Measurements from ENCODE around the gene CES5A.
"Not testable (repeated sequence)": the region's sequence is repeated elsewhere in the genome, so short reads cannot be mapped to it uniquely, and the experiment has no call there.

The CES5A gene, protein sequence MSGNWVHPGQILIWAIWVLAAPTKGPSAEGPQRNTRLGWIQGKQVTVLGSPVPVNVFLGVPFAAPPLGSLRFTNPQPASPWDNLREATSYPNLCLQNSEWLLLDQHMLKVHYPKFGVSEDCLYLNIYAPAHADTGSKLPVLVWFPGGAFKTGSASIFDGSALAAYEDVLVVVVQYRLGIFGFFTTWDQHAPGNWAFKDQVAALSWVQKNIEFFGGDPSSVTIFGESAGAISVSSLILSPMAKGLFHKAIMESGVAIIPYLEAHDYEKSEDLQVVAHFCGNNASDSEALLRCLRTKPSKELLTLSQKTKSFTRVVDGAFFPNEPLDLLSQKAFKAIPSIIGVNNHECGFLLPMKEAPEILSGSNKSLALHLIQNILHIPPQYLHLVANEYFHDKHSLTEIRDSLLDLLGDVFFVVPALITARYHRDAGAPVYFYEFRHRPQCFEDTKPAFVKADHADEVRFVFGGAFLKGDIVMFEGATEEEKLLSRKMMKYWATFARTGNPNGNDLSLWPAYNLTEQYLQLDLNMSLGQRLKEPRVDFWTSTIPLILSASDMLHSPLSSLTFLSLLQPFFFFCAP

DNA sequence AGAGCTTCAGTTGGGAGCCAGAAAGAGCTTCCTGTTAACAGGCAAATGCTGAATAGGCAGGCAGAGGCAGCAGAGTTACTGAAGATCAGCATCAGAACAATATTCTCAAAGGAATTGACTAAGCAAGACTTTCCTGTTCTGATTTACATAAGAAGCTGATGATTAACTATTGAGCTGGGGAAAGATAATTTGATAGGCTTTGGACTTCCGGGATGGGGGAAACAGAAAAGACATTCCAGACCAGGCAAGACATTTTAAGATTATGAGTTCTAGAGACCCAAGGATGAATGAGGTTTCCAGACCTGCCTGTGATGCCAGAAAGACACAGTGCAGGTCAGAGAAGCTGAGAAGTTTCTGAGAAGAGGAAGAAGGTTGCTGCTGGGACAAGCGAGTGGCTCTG, at the start of gene CES5A:
Gene CES5A (minus strand): TSS at position 101 of the 400 bp plus-strand sequence. CDS start 152 bp downstream, outside the sequence.
- in situ Hi-C loops (cut with MboI; ENCODE audit: low sequenced_read_pairs), result no loop called here

DNA sequence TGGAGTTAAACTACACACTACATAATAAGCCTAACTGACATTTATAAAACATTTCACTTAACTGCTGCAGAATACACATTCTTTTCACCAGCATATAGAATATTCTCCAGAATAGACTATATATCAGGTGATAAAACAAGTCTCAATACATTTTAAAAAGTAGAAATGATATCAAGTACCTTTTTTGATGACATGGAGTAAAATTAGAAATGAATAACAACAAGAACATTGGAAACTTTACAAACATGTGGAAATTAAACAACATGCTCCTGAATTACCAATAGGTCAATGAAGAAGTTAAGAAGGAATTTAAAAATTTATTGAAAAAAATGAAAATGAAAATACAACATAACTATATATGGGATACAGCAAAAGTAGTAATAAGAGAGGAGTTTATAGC, 47.5 kb upstream of the CES5A start:
- in situ Hi-C loops (cut with MboI; ENCODE audit: low sequenced_read_pairs), result no loop called here

DNA sequence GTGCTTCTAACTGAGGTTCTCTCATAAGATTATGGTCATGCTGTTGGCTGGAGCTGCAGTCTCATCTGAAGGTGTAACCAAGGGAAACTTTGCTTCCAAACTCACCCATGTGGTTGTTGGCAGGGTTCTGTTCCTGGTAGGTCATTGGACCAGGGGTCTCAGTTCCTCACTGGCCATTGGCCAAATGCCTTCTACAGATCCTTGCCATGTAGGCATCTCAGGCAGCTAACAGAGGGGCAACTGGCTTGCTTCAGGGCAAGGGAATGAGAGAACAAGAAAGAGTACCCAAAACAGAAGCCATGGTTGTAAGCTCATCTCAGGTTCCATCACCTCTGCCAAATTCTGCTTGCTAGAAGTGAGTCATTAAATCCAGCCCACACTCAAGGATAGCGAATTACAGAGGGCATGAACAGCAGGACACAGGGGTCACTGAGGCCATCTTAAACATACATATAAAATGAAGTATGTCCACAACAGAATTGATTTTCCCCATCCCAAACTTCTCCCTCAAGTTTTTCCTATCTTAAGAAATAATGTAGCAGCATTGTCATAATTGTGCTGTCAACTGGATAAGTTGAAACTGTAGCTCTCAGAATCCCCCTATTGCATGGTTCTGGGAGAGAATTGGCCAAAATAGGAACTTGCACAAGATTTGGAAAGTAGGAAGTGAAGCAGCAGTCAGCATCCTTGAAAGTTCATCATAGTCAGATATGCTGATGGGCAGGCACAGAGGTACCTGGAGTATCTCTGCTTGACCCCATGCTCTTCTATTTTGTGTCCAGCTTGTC, 42.4 kb upstream of the CES5A start:
- in situ Hi-C loops (cut with MboI; ENCODE audit: low sequenced_read_pairs), result no loop called here

DNA sequence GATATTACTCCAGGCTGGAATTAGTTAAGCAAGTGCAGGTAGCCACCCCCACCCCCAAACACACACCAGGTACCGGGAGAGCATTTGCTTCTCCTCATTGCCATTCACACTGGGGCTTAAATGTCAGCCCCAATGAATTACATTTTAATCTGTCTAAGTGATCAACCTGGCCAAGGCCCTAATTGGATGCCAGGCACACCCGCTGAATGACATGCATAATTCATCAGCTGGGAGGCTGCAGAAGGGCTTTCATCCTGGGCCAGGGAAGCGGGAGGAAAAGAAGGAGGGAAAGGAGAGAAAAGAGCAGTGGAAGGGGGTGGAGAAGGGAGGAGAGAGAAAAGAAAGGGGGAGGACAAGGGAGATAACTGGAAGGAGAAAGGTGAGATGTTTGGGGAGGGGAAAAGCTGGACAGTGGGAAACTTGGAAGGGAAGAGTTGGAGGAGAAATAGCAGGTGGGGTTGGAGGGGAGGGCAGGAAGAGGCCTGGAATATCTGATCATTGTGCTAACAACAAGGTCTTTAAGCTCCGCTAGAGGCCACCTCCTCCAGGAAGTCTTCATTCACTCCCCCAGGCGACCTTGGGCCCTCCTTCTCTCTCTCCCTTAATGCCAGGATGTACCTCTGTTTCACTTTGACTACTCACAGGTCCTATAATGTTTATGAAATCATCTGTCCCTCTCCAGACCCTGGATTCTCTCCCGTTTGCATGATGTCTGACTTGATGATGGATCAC, 40.1 kb upstream of the CES5A start:
- in situ Hi-C loops (cut with MboI; ENCODE audit: low sequenced_read_pairs), result no loop called here

DNA sequence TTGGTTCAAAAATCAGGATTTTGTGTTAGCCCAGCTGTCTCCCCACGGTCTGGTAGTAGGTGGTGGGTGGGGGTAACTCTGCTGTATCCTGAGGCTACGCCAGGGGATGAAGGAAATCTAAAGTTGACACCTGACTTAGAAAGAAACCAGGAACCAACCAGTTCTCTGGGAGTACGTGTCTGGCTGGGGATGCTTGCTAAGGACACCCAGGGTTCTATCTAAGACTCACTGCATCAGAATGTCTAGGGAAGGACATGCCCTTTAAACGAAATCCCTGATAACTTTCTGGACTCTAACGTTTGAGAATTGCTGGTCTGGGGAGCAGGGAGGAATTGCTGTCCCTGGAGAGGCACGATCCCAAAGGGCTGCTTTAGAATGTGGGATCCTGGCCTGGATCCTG, 39.2 kb upstream of the CES5A start:
- in situ Hi-C loops (cut with MboI; ENCODE audit: low sequenced_read_pairs), result no loop called here

DNA sequence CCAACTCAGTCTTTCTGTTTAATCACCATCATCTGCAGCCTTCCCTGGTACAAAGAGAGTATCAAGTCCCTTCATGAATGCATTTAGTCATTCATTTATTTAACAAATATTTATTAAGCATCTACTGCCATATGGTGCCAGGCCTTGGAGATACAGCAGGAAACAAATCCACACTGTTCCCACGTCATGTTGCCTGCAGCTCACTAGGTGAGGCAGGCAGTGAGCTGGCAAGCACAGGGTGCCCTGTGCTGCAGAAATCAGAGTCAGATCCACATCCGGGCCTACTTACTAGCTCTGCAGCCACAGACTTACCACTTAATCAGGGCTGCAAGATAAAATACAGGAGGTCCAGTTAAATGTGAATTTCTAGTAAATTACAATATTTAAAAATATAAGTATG, 38.5 kb upstream of the CES5A start:
- in situ Hi-C loops (cut with MboI; ENCODE audit: low sequenced_read_pairs), result no loop called here

DNA sequence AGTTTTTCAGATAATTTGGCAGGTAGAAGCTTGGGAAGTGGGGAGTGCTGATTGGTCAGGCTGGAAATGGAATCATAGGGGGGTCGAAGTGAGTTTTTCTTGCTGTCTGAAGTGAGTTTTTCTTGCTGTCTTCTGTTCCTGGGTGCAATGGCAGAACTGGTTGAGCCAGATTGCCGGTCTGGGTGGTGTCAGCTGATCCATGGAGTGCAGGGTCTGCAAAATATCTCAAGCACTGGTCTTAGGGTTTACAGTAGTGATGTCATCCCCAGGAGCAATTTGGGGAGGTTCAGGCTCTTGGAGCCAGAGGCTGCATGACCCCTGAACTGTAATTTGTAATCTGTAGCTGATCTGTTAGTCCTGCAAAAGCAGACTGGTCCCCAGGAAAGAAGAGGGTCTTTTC, 37.9 kb upstream of the CES5A start:
- in situ Hi-C loops (cut with MboI; ENCODE audit: low sequenced_read_pairs), result not testable (repeated sequence)

DNA sequence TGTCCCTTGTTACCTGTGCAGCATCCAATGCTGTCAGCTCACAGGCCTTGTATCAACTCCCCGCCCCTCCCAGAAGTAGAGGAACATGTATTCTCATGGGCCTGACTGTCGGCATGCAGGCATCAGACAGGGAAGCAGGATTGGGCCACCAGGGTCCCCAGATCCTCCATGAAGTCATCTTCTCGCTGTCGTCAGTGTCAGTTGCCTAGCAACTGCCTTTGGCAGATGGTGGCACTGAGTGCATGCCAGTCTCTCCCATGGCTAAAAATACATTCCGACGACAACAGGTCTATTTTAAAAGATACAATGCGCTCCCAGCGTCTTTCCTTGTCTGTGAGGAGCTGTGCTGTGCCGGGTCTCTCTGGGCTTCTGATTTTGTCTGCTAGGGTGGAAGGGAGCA, 36.8 kb upstream of the CES5A start:
- in situ Hi-C loops (cut with MboI; ENCODE audit: low sequenced_read_pairs), result no loop called here

DNA sequence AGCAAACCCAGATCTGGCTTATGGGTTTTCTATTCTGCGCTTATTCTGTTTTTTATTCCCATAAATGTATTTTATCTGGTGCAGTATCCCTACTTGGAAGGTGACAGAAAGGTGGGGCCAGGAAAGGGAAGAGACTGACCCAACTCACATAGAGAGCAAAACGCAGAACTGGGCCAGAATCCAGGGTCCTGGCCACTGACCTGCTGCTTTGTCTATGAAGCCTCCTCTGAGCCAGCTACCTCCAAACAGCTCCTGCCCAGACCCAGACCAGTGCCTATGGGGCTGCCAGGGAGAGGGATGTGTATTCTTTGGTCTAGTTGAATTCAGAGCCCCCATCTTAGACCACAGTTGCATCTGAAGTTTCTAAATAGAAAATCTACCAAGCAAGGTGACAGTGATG, 36.4 kb upstream of the CES5A start:
- in situ Hi-C loops (cut with MboI; ENCODE audit: low sequenced_read_pairs), result no loop called here

DNA sequence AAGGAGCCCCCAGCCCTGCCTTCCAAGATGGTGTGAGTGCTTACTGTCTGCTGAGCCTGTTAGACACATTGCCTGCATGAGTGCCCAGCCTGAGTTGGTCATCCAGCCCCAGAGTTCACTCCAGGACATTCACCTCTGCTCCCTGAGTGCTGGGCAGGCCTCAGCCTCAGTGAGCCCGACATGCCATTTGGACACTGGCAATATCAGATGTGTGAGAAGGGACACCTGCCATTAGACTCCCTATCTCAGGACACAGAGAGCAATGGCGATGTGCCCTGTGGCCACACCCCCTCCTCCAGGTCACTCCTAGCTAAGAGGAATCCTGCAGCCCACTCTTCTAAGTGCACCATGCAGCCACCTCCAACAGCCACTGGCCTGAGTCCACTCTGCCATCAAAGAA, 34.7 kb upstream of the CES5A start:
- in situ Hi-C loops (cut with MboI; ENCODE audit: low sequenced_read_pairs), result no loop called here

DNA sequence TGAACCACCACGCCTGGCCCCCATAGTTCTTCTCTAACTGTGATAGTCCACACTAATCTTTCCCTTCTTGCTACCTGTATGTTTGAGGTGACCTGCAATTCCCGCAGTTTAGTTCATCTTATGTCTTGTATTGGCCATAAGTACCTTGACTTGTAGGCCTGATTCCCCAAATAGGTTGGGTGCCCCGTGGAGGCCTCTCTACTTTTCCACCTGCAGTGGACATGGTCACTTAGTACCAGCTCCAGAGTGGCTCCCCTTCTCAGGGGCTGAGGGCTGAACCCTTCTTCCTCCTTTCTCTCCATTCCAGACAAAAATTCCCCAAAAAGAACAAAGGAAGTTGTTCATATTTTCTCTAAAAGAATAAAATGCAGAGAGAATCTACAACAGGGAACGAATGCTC, 33.5 kb upstream of the CES5A start:
- in situ Hi-C loops (cut with MboI; ENCODE audit: low sequenced_read_pairs), result no loop called here

DNA sequence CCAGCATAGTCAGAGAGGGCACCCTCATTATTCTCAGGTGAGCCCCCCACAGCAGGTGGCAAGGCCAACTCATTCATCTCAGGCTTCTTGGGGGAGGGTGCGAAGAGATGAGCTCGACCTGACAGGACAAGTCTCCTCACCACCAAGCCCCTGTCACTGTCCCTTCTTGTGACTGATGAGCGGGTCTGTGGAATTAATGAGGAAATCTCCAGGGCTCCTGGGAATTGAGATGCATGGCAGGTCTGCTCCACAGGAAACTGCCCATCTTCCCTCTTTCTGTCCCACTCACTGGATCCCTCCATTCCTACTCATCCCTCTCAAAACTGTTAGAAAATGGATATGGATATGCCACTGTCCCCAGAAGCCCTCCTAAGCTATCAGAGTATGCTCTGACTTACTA, 32.5 kb upstream of the CES5A start:
- in situ Hi-C loops (cut with MboI; ENCODE audit: low sequenced_read_pairs), result no loop called here

DNA sequence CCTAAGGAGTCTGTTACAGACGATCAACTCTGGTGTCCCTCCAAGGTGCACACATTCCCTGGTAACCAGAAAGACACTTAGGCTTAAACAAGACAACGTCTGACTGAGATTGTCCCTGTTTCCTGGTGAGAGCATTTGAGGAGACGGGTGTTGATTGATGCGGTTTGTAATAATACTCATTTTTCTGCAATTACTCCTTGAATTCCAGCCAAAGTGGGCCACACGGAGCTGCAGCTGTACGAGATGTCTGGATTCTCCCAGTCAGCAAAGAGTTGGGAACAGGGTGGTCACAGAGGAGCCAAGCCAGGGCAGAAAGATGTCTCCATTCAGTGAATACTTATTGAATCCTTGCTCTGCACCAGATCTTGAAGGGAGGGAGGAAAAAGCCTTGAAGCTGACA, 30.9 kb upstream of the CES5A start:
- in situ Hi-C loops (cut with MboI; ENCODE audit: low sequenced_read_pairs), result no loop called here

DNA sequence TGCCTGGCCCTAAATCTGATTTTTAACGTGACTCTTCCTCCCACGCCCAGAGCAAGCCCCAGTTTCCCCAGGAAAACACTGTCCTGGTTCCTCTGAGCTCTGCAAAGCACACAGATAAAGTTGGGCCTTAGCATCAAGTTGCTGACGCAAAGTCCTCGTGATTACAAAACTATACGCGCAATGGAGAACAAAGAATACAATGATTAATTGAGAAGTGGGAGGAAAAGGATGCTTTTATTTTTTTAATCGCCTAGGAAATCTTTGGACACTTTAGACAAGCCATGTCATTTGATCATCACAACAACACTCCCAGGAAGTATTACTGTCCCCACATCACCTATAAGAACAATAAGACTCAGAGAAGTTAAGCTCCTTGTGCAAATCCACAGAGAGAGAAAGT, 30.5 kb upstream of the CES5A start:
- in situ Hi-C loops (cut with MboI; ENCODE audit: low sequenced_read_pairs), result no loop called here

DNA sequence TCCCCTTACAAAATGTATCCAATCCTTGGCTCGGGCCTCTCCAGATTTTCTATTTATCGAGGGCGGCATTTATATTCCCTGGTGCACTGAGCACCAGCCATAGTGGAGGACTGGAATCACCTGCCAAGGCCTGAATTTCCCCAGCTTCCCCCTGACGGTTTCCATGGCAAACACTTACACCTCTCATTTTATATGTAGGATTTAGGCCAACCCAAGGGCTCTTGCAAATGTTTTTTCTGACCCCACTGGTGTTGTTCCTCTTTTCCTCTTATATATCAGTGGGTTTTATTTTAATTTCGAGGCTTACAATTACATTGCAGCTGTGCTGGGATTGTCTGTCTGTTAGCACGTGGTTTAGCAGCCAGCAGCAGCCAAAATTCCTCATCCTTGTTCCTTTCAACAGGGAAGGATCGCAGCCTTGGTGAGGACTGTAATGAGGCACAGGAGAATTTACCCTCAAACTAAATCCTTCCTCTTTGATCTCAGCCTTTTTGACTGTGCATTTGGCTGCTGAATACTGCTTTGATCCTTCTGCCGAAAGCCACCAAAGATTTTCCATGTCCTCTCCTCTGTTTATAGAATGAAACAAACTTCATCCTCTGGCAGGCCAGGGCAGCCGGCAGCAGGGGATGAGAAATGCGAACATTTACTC, 26.5 kb upstream of the CES5A start:
- in situ Hi-C loops (cut with MboI; ENCODE audit: low sequenced_read_pairs), result no loop called here

DNA sequence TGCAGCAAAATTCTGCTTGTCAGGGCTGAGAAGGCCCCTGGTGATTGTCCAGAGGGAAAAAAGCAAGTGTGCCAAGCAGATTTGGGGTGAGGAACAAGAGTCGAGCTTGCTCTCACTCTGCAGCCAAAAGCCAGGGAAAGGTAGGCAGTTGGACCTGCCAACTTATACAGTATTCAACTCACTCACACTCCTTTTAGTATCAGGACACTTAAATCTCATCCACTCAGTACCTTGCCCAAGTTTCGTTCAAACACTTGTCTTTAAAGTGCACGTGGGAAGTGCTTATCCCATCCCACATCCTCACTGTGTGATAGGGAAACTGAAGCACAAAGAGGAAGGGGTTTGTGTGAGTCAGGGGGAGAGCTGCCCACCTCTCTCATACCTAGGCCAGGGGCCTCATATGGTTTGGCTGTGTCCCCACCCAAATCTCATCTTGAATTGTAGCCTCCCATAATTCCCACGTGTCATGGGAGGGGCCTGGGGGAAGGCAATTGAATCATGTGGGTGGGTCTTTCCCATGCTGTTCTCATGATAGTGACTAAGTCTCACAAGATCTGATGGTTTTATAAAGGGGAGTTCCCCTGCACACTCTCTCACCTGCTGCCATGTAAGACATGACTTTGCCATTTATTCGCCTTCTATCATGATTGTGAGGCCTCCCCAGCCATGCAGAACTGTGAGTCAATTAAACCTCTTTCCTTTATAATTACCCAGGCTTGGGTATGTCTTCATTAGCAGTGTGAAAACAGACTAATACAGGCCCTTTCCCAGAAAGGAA, 25.6 kb upstream of the CES5A start:
- in situ Hi-C loops (cut with MboI; ENCODE audit: low sequenced_read_pairs), result no loop called here

DNA sequence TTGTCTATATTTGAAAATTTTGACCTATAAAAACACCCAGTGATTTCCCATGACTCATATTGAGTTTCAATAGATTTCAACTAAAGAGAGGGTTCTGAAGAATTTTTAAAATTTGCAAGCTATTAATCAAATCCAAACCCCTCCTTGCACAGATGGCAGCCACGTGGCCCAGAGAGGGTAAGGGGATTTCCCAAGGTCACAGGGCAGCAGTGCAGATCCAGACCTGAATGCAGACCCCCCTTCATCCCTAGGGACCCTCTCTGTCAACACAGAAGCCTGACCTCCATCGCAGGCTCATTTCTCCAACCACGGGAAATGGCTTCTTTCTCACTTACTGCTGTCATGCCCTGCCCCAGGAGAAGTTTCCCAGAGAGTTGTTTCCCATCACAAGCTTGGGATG, 24.7 kb upstream of the CES5A start:
- in situ Hi-C loops (cut with MboI; ENCODE audit: low sequenced_read_pairs), result no loop called here

DNA sequence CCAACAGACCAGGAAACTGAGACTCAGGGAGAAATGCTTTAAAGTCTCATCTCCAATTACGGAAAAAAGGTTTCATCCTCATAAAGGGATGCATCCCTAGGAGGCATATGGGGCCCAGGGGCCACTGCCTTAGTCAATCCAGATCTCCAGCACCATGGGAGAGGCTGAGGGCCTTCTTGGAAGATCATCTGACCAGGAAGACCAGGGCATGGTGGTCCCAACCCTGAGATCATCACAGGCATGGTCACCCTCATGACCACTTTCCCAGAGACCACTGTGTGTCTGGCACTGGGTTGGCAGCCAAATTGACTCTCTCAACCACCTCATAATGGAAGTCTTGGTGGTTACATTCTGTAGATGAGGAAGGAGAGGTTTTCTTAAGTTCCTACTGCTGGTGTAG, 23.4 kb upstream of the CES5A start:
- in situ Hi-C loops (cut with MboI; ENCODE audit: low sequenced_read_pairs), result no loop called here

DNA sequence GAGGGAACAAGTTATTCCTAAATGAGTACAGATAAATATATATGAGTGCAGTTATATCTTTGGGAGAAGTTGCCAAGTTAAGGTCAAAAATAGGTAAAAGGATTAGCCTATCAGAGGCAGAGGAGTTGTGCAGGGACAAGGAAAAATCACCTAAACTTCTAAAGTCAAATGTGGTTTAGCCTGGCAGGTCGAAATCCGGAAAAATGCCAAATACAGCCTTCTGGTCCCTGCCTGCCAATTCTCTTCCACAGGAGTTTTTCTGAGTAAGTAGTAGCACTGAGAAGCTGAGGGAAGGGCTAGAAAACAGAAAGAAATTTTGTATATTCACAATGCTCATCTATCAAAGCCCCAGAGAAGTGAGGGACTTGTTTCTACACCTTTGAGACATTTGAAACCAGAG, 17.6 kb upstream of the CES5A start:
- in situ Hi-C loops (cut with MboI; ENCODE audit: low sequenced_read_pairs), result no loop called here

DNA sequence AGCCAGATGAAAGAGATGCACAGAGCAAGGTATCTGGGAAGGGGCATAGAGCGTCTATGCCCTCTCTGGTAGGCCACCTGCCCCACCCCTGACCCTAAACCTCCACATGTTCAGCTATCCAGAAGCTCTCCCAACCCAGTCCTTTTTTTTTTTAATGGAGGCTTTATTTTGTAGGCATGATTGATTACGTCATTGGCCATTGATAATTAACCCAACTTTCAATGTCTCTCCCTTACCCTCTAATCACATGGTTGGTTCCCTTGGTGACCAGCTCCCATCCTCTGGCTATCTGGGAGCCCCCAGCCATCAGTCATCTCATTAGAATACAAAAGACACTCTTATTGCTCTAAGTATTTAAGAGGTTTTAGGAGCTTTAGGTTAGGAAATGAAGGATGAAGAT, 14.3 kb upstream of the CES5A start:
- in situ Hi-C loops (cut with MboI; ENCODE audit: low sequenced_read_pairs), result no loop called here

Data from HL-60/S4 treated with phorbol 12-myristate 13-acetate at 8.2 ng/mL for 4 days and 3 days (cell line).